ENCODE data around the gene SLC35E1.
"Not testable (repeated sequence)": the region's sequence is repeated elsewhere in the genome, so short reads cannot be mapped to it uniquely, and the experiment has no call there.

SLC35E1 gene

DNA sequence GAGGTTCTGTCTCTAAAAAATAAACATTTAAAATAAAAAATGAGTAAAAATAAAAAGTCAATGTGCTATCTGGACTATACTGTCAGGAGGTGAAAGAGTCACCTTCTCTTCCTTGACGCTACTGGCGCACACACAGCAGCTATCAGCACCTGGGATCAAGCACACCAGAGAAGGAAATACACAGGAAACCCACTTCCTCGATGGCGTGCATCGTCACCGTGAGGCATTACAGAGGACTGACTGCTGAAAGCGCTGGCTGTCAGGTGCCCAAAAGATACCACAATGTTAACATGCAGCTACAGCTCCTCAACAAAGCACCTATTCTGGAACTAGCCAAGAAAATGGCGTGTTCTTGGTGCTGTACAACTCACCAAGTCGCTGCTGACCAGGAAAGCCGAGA is 6.1 kb downstream of the SLC35E1 start:
- peaks cover 27% of the 10 kb centered on the region for H3K36me3 ChIP-seq (ENCODE audit: control insufficient read depth, insufficient read depth, low read length)
- DNase-seq (ENCODE audit: extremely low read depth, insufficient read length) = no peak

DNA sequence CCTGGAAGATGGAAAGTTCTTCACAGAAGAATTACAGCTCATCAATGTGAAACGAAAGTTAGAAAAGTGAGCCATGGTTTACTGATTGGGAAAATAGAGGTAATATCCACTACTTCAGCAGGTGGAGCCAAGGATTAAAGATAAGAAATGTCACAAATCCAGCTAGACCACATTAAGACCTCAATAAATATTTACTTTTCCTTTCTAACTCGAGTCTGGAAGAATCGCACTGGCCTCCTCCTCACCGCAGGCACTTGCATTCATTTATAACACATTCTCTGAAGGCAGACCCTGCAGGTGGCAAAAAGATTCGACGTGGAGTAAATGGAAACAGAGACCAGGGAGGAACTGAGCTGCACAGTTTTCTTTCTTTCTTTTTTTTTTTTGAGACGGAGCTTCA is 7.4 kb downstream of the SLC35E1 start:
- TF ChIP-seq, protein P1, sequence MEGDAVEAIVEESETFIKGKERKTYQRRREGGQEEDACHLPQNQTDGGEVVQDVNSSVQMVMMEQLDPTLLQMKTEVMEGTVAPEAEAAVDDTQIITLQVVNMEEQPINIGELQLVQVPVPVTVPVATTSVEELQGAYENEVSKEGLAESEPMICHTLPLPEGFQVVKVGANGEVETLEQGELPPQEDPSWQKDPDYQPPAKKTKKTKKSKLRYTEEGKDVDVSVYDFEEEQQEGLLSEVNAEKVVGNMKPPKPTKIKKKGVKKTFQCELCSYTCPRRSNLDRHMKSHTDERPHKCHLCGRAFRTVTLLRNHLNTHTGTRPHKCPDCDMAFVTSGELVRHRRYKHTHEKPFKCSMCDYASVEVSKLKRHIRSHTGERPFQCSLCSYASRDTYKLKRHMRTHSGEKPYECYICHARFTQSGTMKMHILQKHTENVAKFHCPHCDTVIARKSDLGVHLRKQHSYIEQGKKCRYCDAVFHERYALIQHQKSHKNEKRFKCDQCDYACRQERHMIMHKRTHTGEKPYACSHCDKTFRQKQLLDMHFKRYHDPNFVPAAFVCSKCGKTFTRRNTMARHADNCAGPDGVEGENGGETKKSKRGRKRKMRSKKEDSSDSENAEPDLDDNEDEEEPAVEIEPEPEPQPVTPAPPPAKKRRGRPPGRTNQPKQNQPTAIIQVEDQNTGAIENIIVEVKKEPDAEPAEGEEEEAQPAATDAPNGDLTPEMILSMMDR (IDR thresholded peaks at IDR 0.05; ENCODE audit: insufficient read depth, low read length, poor library complexity, severe bottlenecking) = no peak
- no peak for DNase-seq (ENCODE audit: extremely low read depth, insufficient read length)
- peaks cover 28% of the 10 kb centered on the region for H3K36me3 ChIP-seq (ENCODE audit: control insufficient read depth, insufficient read depth, low read length)
- no peak overlapping the region for H3K4me3 ChIP-seq (replicated peaks; ENCODE audit: low read depth, low read length)
- H3K27me3 ChIP-seq (replicated peaks; ENCODE audit: control insufficient read depth, insufficient read depth, low read length) = no peaks in the 10 kb centered on the region

More for the DNA sequence above, 6.1 kb downstream of the SLC35E1 start:
- Histone ChIP-seq H3K27me3 (replicated peaks; ENCODE audit: control insufficient read depth, insufficient read depth, low read length) (no peaks in the 10 kb centered on the region), H3K4me3 (replicated peaks; ENCODE audit: low read depth, low read length) (no peak overlapping the region)
- TF ChIP-seq, protein P1 (IDR thresholded peaks at IDR 0.05; ENCODE audit: insufficient read depth, low read length, poor library complexity, severe bottlenecking) = no peak

DNA sequence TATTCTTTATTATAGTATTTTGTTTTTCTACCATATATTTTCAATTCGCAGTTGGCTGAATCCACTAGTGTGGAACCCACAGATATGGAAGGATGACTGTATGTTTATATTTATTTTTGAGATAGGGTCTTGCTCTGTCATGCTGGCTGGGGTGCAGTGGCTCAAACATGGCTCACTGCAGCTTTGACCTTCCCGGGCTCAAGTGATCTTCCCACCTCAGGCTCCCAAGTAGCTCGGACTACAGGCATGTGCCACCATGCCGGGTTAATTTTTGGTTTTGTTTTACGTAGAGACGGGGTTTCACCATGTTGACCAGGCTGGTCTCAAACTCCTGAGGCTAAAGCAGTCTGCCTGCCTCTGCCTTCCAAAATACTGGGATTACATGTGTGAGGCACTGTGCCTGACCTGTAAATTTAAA is 9.6 kb downstream of the SLC35E1 start:
- TF ChIP-seq, protein P1 (IDR thresholded peaks at IDR 0.05; ENCODE audit: insufficient read depth, low read length, poor library complexity, severe bottlenecking) = no peak
- Histone ChIP-seq H3K36me3 (ENCODE audit: control insufficient read depth, insufficient read depth, low read length) (peaks cover 23% of the 10 kb centered on the region), H3K4me3 (replicated peaks; ENCODE audit: low read depth, low read length) (no peak overlapping the region), H3K27me3 (replicated peaks; ENCODE audit: control insufficient read depth, insufficient read depth, low read length) (no peaks in the 10 kb centered on the region)
- no peak for DNase-seq (ENCODE audit: extremely low read depth, insufficient read length)

DNA sequence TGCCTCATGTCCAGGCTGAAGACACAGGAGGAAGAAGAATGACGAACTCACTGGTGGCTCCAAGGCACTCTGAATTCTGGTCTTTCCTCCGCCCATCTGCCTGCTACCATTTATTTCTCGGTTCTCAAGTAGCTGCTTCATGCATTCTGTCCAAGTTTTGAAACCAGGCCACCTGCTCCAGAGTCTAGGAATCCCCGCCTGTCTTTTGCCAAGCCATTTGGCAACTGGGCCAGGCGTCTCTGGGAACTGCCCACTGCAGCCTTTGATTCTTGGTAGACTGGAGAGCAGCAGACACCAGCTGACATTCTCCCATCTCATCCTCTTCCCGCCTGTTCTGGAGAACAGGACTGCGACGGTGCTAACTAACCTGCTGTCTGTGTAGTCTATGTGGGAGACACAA is 10.8 kb downstream of the SLC35E1 start:
- peaks cover 27% of the 10 kb centered on the region for H3K36me3 ChIP-seq (ENCODE audit: control insufficient read depth, insufficient read depth, low read length)
- DNase-seq (ENCODE audit: extremely low read depth, insufficient read length) = no peak

DNA sequence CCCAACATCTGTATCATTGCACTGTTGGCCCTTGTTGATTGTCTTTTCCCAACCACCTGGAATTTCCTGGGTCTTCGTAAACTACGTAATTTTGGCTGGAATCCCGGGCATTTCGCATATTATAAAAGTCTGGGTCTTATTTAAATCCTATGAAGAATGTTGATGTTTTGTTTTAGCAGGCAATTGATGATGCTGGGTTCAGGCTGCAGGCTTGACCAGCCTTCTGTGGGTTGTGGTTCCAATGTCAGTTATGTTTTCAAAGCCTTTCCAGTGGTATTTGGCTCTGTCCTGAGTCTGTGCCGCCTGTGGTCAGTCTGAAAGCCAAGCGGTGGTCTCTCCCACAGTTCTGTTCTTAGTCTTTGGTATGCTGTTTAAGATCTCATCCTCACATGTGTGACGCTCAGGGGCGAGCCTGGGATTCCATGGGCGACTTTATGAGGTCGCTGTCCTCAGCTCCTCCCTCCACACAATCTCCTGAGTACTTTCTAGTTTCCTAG is 12.4 kb downstream of the SLC35E1 start:
- H3K27me3 ChIP-seq (replicated peaks; ENCODE audit: control insufficient read depth, insufficient read depth, low read length) = no peaks in the 10 kb centered on the region
- H3K36me3 ChIP-seq (ENCODE audit: control insufficient read depth, insufficient read depth, low read length) = peaks cover 31% of the 10 kb centered on the region
- H3K4me3 ChIP-seq (replicated peaks; ENCODE audit: low read depth, low read length) = no peak overlapping the region
- TF ChIP-seq, protein P1 (IDR thresholded peaks at IDR 0.05; ENCODE audit: insufficient read depth, low read length, poor library complexity, severe bottlenecking) = no peak
- no peak for DNase-seq (ENCODE audit: extremely low read depth, insufficient read length)

More for the DNA sequence above, 10.8 kb downstream of the SLC35E1 start:
- TF ChIP-seq, protein P1 (IDR thresholded peaks at IDR 0.05; ENCODE audit: insufficient read depth, low read length, poor library complexity, severe bottlenecking) = no peak
- Histone ChIP-seq H3K4me3 (replicated peaks; ENCODE audit: low read depth, low read length) (no peak overlapping the region), H3K27me3 (replicated peaks; ENCODE audit: control insufficient read depth, insufficient read depth, low read length) (no peaks in the 10 kb centered on the region)

DNA sequence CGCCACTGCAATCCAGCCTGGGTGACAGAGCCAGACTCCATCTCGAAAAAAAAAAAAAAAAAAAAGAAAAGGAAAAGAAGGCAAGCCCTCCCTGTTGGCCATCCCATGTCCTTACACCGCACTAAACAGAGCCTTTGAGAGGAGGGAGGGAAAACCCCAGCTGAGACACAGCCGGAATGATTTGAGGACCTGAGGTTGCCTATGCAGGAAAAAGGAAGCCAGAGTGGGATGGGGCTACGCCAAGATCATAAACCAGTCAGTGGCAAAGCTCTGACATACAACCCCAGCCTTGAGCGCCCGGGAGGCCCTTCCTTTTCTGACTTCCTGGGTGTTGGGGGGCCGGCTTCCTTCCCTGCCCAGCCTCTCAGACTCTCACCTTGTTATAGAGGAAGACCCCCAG is 17.4 kb downstream of the SLC35E1 start:
- Histone ChIP-seq H3K4me3 (replicated peaks; ENCODE audit: low read depth, low read length) (no peak overlapping the region), H3K27me3 (replicated peaks; ENCODE audit: control insufficient read depth, insufficient read depth, low read length) (no peaks in the 10 kb centered on the region), H3K36me3 (ENCODE audit: control insufficient read depth, insufficient read depth, low read length) (peaks cover 29% of the 10 kb centered on the region)
- TF ChIP-seq, protein P1 (IDR thresholded peaks at IDR 0.05; ENCODE audit: insufficient read depth, low read length, poor library complexity, severe bottlenecking) = no peak
- DNase-seq (ENCODE audit: extremely low read depth, insufficient read length) = no peak

DNA sequence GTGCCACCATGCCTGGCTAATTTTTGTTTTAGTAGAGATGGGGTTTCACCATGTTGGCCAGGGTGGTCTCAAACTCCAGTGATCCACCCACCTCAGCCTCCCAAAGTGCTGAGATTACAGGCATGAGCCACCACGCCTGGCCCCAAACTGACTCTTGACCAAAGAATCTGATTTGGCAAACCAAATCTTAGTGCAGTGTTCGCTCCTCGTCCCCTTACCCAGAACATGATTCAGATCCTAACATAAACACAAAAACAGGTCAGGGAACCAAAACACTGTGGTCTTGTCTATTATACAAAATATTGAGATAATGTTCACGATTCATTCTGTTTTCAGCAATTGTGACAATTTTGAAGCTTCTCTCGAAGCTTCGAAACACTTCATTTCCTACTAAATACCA is 20.3 kb downstream of the SLC35E1 start:
- DNase-seq (ENCODE audit: extremely low read depth, insufficient read length); H3K4me3 ChIP-seq (replicated peaks; ENCODE audit: low read depth, low read length); H3K27me3 ChIP-seq (replicated peaks; ENCODE audit: control insufficient read depth, insufficient read depth, low read length): not testable (repeated sequence)
- H3K36me3 ChIP-seq (ENCODE audit: control insufficient read depth, insufficient read depth, low read length) = peaks cover 22% of the 10 kb centered on the region
